HEK293T (cell line): ENCODE results near the gene PDZD8.

ENCODE experiments used
- CTCF ChIA-PET: fragments of 350-600 bp; formaldehyde crosslinking; extraction: SDS; loops from one replicate; lab custom pipeline; 2021; ENCODE audit warnings: antibody characterized with exemption, inconsistent platforms; lab: Yijun Ruan, JAX
- POLR2A ChIA-PET: fragments of 350-600 bp; formaldehyde crosslinking; extraction: SDS; loops from one replicate; lab custom pipeline; 2020; ENCODE audit warnings: antibody characterized with exemption, inconsistent platforms; lab: Yijun Ruan, JAX
- DNase-seq: peaks from one replicate; pipeline ENCODE4 v3.0.0; 2012; ENCODE audit warnings: mixed read lengths; ENCODE audit errors: extremely low spot score
- ARNT ChIP-seq: fragments of 450-650 bp; IDR thresholded peaks from 2 replicates; pipeline ENCODE4 v1.6.1; 2017; ENCODE audit warnings: mild to moderate bottlenecking
- BHLHE40 ChIP-seq: fragments of 450-650 bp; IDR thresholded peaks from 2 replicates; pipeline ENCODE4 v1.6.1; 2016; ENCODE audit warnings: mild to moderate bottlenecking, moderate library complexity, borderline replicate concordance
- CTBP1 ChIP-seq: fragments of 450-650 bp; IDR thresholded peaks from 2 replicates; pipeline ENCODE4 v1.6.1; 2016; ENCODE audit warnings: borderline replicate concordance
- ELF4 ChIP-seq: fragments of 450-650 bp; IDR thresholded peaks from 2 replicates; pipeline ENCODE4 v1.6.1; 2017; ENCODE audit warnings: antibody characterized with exemption
- FOXA1 ChIP-seq: fragments of 450-650 bp; IDR thresholded peaks from 2 replicates; pipeline ENCODE4 v1.6.1; 2016; ENCODE audit warnings: mild to moderate bottlenecking
- FOXK2 ChIP-seq: fragments of 450-650 bp; IDR thresholded peaks from 2 replicates; pipeline ENCODE4 v1.6.1; 2016; ENCODE audit warnings: mild to moderate bottlenecking
- FOXM1 ChIP-seq: fragments of 450-650 bp; IDR thresholded peaks from 2 replicates; pipeline ENCODE4 v1.6.1; 2017; ENCODE audit warnings: mild to moderate bottlenecking, borderline replicate concordance
- HDGF ChIP-seq: fragments of 450-650 bp; IDR thresholded peaks from 2 replicates; pipeline ENCODE4 v1.6.1; 2017; ENCODE audit warnings: antibody characterized with exemption, borderline replicate concordance
- L3MBTL2 ChIP-seq: fragments of 450-650 bp; conservative IDR thresholded peaks from 2 replicates; pipeline ENCODE4 v1.6.1; 2016; ENCODE audit warnings: mild to moderate bottlenecking
- LEF1 ChIP-seq: fragments of 450-650 bp; IDR thresholded peaks from 2 replicates; pipeline ENCODE4 v1.6.1; 2017; ENCODE audit warnings: mild to moderate bottlenecking, borderline replicate concordance
- NFRKB ChIP-seq: fragments of 450-650 bp; IDR thresholded peaks from 2 replicates; pipeline ENCODE4 v1.6.1; 2016; ENCODE audit warnings: mild to moderate bottlenecking, moderate library complexity
- PKNOX1 ChIP-seq: fragments of 450-650 bp; IDR thresholded peaks from 2 replicates; pipeline ENCODE4 v1.6.1; 2016
- SP1 ChIP-seq: fragments of 450-650 bp; IDR thresholded peaks from 2 replicates; pipeline ENCODE4 v1.6.1; 2017
- SUZ12 ChIP-seq: fragments of 450-650 bp; IDR thresholded peaks from 2 replicates; pipeline ENCODE4 v1.6.1; 2016; ENCODE audit warnings: mild to moderate bottlenecking
- TARDBP ChIP-seq: fragments of 450-650 bp; IDR thresholded peaks from 2 replicates; pipeline ENCODE4 v1.6.1; 2016
- ZNF384 ChIP-seq: fragments of 450-650 bp; IDR thresholded peaks from 2 replicates; pipeline ENCODE4 v1.6.1; 2016

The PDZD8 gene

DNA sequence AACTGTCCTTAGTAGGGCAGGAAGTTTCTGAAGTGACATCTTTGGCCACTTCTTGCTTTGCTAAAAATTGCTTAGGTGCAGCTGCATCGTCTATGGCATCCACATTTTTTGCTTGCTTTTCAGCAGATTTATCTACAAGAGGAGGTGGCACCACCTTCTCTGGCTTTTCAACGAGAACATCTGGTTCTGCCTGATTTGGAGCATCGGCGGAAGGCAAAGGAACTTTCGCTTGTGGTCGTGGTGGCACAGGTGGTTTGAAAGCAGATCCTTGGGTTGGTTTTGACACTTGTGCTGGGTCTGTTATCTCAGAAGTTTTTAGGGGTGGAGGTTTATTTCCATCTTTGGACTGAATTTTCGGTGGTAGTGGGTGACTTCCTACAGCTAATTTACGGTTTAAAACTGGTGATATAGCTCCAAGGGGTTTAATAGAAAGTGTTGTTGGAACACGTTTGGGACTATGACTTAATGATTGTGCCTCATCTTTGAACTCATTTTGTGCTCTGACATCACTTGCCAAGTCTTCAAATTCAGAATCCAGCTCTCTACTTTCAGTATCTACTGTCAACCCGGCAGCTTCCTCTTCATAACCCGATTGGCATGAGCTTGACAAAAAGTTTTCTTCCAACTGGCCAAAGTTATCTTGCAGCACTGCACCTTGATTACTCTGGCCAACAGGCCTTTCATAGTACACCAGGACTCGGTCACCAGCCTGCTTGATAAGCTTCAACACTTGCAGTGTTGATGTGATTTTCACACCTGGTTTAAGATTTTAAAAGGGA, 90.3 kb downstream of the PDZD8 start:
- TF ChIP-seq ZNF384 = no peak
- no peak for TF ChIP-seq SUZ12
- no peak for TF ChIP-seq FOXA1
- no peak for TF ChIP-seq FOXM1
- TF ChIP-seq PKNOX1 = no peak
- TF ChIP-seq HDGF = no peak
- TF ChIP-seq L3MBTL2 = no peak
- TF ChIP-seq BHLHE40 = no peak
- no peak for TF ChIP-seq CTBP1
- TF ChIP-seq NFRKB = no peak
- no peak for TF ChIP-seq TARDBP
- TF ChIP-seq FOXK2 = no peak
- no peak for TF ChIP-seq ARNT
- TF ChIP-seq SP1 = no peak
- TF ChIP-seq ELF4 = no peak
- no peak for TF ChIP-seq LEF1
- CTCF ChIA-PET = interaction anchor here (3.2 kb wide), 1 partner anchor 34 kb away, joined by 9 read pairs; no protein-coding TSS in a partner anchor
- POLR2A ChIA-PET = no interaction called here
- no peak for DNase-seq

- ChIA-PET CTCF (no interaction called here), POLR2A (no interaction called here)
- no peak for DNase-seq
- TF ChIP-seq PKNOX1 (peak; percentile 33; the same call in 1 of the 2 replicates), SP1 (no peak)
Observed at GRCh38 chr10:117277675-117278074, 97.6 kb downstream of the PDZD8 start.

- CTCF ChIA-PET = no interaction called here
- no peak for DNase-seq
- TF ChIP-seq ELF4 = no peak
- no peak for TF ChIP-seq LEF1
- no peak for TF ChIP-seq BHLHE40
- no peak for TF ChIP-seq FOXK2
- no peak for TF ChIP-seq SP1
- TF ChIP-seq ARNT = no peak
- TF ChIP-seq L3MBTL2 = no peak
- TF ChIP-seq FOXM1 = no peak
- no peak for TF ChIP-seq NFRKB
- TF ChIP-seq ZNF384 = no peak
- no peak for TF ChIP-seq SUZ12
- no peak for TF ChIP-seq FOXA1
- TF ChIP-seq PKNOX1 = no peak
- no peak for TF ChIP-seq TARDBP
- no peak for TF ChIP-seq HDGF
- TF ChIP-seq CTBP1 = no peak
- POLR2A ChIA-PET = interaction anchor here (1.0 kb wide), 1 partner anchor 13 kb away, joined by 3 read pairs; no protein-coding TSS in a partner anchor
Observed at GRCh38 chr10:117275121-117275520, 100.1 kb downstream of the PDZD8 start.

- TF ChIP-seq FOXA1 = no peak
- no peak for TF ChIP-seq SUZ12
- TF ChIP-seq PKNOX1 = no peak
- no peak for TF ChIP-seq BHLHE40
- TF ChIP-seq ZNF384 = no peak
- TF ChIP-seq FOXM1 = no peak
- TF ChIP-seq SP1 = no peak
- no peak for TF ChIP-seq CTBP1
- no peak for TF ChIP-seq ARNT
- TF ChIP-seq FOXK2 = no peak
- no peak for TF ChIP-seq L3MBTL2
- no peak for TF ChIP-seq ELF4
- TF ChIP-seq LEF1 = no peak
- DNase-seq = no peak
- ChIA-PET CTCF (no interaction called here), POLR2A (no interaction called here)
Observed at GRCh38 chr10:117274509-117274908, 100.7 kb downstream of the PDZD8 start.

DNA sequence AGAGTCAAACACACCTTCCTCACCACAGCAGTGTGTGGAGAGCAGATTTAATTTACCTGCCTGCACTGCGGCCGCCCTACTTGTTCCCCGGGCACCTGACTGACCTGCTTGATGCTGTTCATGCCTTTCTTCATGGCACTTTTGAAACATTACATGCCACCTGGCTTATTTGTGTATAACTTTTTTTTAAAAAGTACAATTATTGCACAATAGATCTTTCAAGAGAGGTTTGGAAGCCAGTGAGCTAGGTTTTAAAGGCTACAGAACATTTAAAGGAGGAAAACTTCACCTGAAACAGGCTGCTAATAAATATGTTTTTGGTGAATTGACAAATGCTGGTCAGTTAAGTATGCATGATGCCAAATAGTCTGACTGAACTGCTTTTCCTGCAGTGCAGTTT, 101.3 kb downstream of the PDZD8 start:
- ChIA-PET POLR2A (no interaction called here), CTCF (no interaction called here)
- no peak for DNase-seq
- TF ChIP-seq BHLHE40 (no peak), ZNF384 (no peak), SP1 (no peak), PKNOX1 (no peak), NFRKB (no peak), LEF1 (no peak), ELF4 (no peak), SUZ12 (no peak), FOXK2 (no peak), ARNT (no peak), L3MBTL2 (no peak), FOXM1 (no peak), HDGF (no peak), FOXA1 (no peak), CTBP1 (no peak), TARDBP (no peak)
